Measurements from ENCODE around the gene AHSP. TPM values are rescaled to one million over a fixed set of nuclear protein-coding genes. Genes with fewer than 3 reads are reported as not detected.

The AHSP gene
- total RNA-seq, 1 donor from 2014 or later: not detected

- Histone ChIP-seq H3K4me3 (ENCODE audit: low read depth, low read length) (no peak overlapping the region), H3K27me3 (ENCODE audit: control insufficient read depth, insufficient read depth, low read length) (no peaks in the 10 kb centered on the region), H3K36me3 (ENCODE audit: control insufficient read depth, insufficient read depth, low read length) (peaks cover 6% of the 10 kb centered on the region)
- DNase-seq (ENCODE audit: low read depth) (no peak), FAIRE-seq (no peak)
- no peak for TF ChIP-seq CTCF (IDR thresholded peaks at IDR 0.05; ENCODE audit: insufficient read depth, low read length, severe bottlenecking)
These were observed 23.5 kb upstream of the AHSP start for GRCh38 chr16:31504159-31504558.

GRCh38 chr16:31505483-31505882, 22.2 kb upstream of the AHSP start:
- TF ChIP-seq CTCF (IDR thresholded peaks at IDR 0.05; ENCODE audit: insufficient read depth, low read length, severe bottlenecking): no peak
- FAIRE-seq (no peak), DNase-seq (ENCODE audit: low read depth) (no peak)
- Histone ChIP-seq H3K27me3 (ENCODE audit: control insufficient read depth, insufficient read depth, low read length) (no peaks in the 10 kb centered on the region), H3K4me3 (ENCODE audit: low read depth, low read length) (no peak overlapping the region), H3K36me3 (ENCODE audit: control insufficient read depth, insufficient read depth, low read length) (peaks cover 3% of the 10 kb centered on the region)

DNA sequence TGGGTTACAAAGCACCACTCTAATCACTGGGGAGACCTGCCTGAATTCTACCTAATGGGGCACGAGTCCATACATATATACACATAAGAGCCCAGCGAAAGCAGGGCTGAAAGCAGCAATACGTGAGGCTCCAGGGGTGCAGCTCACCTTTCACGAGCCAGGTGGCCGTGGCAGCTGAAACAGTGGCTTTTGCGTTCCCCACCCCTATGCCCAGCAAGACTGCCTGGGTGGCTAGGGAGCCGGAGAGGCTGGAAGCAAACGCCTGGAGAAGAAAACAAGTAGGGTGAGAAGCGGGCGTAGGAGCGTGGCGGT, 20.1 kb upstream of the AHSP start:
- no peak for FAIRE-seq
- DNase-seq (ENCODE audit: low read depth): no peak
- peak overlapping the region; percentile 94 for H3K4me3 ChIP-seq (ENCODE audit: low read depth, low read length)
- no peak for TF ChIP-seq CTCF (IDR thresholded peaks at IDR 0.05; ENCODE audit: insufficient read depth, low read length, severe bottlenecking)
- no peaks in the 10 kb centered on the region for H3K27me3 ChIP-seq (ENCODE audit: control insufficient read depth, insufficient read depth, low read length)
- H3K36me3 ChIP-seq (ENCODE audit: control insufficient read depth, insufficient read depth, low read length): peaks cover 1% of the 10 kb centered on the region

GRCh38 chr16:31507929-31508705, 19.6 kb upstream of the AHSP start, which contains the start of gene RUSF1:
Gene RUSF1 (minus strand): TSS chr16:31508391. CDS start chr16:31508373, 18 bp downstream.
- peak; percentile 66 for DNase-seq (ENCODE audit: low read depth)

DNA sequence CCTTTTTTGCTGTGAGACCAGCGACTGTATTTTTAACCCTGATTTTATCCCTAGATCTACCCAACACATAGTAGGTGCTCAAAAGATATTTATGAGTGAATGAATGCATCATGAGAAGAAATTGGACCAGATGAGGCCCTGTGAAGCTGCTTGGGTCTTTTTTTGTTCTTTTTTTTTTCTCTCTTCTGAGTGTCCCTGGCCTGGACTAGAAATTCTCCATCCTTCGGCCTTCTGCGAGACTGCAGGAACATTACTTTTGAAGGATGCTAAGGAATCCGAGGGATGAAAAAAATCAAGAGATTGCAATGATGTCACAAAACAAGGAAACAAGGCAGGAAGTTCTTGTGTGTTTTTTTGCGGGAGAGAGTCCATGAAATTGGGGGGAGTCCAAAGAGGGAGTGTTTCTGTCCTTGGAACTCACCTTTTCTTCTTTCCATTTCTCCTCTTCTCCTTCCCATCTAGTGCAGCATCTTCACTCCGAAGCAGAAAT, 18.9 kb upstream of the AHSP start:
- Histone ChIP-seq H3K27me3 (ENCODE audit: control insufficient read depth, insufficient read depth, low read length) (no peaks in the 10 kb centered on the region), H3K4me3 (ENCODE audit: low read depth, low read length) (peak overlapping the region; percentile 94), H3K36me3 (ENCODE audit: control insufficient read depth, insufficient read depth, low read length) (peaks cover 1% of the 10 kb centered on the region)
- DNase-seq (ENCODE audit: low read depth) (peak; percentile 20), FAIRE-seq (no peak)
- no peak for TF ChIP-seq CTCF (IDR thresholded peaks at IDR 0.05; ENCODE audit: insufficient read depth, low read length, severe bottlenecking)

More at GRCh38 chr16:31507929-31508705, 19.6 kb upstream of the AHSP start, which contains the start of gene RUSF1:
- TF ChIP-seq CTCF (IDR thresholded peaks at IDR 0.05; ENCODE audit: insufficient read depth, low read length, severe bottlenecking): no peak
- no peak for FAIRE-seq
- H3K36me3 ChIP-seq (ENCODE audit: control insufficient read depth, insufficient read depth, low read length): peaks cover 1% of the 10 kb centered on the region
- H3K27me3 ChIP-seq (ENCODE audit: control insufficient read depth, insufficient read depth, low read length): no peaks in the 10 kb centered on the region
- H3K4me3 ChIP-seq (ENCODE audit: low read depth, low read length): peak within 1 kb of the TSS; percentile 94
